SK-N-SH (cell line): ENCODE measurements around the gene MRPL41. TPM values are rescaled to one million over a fixed set of nuclear protein-coding genes. Genes with fewer than 3 reads are reported as not detected.

Experiments used
- CTCF ChIA-PET: fragments of 300-600, 350-600 bp; formaldehyde crosslinking; extraction: SDS; loops from one replicate; lab custom pipeline; 2021; lab: Yijun Ruan, JAX
- POLR2A ChIA-PET: fragments of 350-600 bp; sonication (Branson Sonifier 250); formaldehyde crosslinking; extraction: SDS; loops from one replicate; lab custom pipeline; 2020; ENCODE audit warnings: antibody characterized with exemption, inconsistent platforms; lab: Yijun Ruan, JAX
- DNase-seq: peaks from one replicate; pipeline ENCODE4 v3.0.0; 2012
- H2AFZ ChIP-seq: fragments of 200-600 bp; sonication (generic); 2 replicates; pipeline ENCODE4 v1.8.1; 2016; ENCODE audit warnings: antibody characterized with exemption, mild to moderate bottlenecking, low read depth
- H3F3A ChIP-seq: fragments of 200-600 bp; sonication (generic); replicated peaks from 2 replicates; pipeline ENCODE3; 2016; ENCODE audit warnings: antibody characterized with exemption, mild to moderate bottlenecking; ENCODE audit not compliant: insufficient read depth
- H3K27ac ChIP-seq, 2 experiments: fragments of 200-500 bp in 1 of 2; fragments of 200-600 bp in 1 of 2; sonication (Bioruptor generic) in 1 of 2; sonication (generic), shearing (Covaris generic) in 1 of 2; 2 replicates each; pipeline versions ENCODE4 v1.5.1 to v1.6.1; 2014 to 2016; ENCODE audit warnings: low read depth in 2 of 2, inconsistent platforms in 1 of 2, low read length in 1 of 2, mild to moderate bottlenecking in 1 of 2, mixed read lengths in 1 of 2
- H3K27me3 ChIP-seq: fragments of 200-600 bp; sonication (generic), shearing (Covaris generic); 2 replicates; pipeline ENCODE4 v1.6.1; 2016; ENCODE audit warnings: mixed run types; ENCODE audit not compliant: insufficient read depth
- H3K36me3 ChIP-seq, 2 experiments: fragments of 200-500 bp in 1 of 2; fragments of 200-600 bp in 1 of 2; sonication (Bioruptor generic) in 1 of 2; sonication (generic) in 1 of 2; replicated peaks in 1 of 2; 2 replicates each; pipeline versions ENCODE3 to v1.5.1; 2014 to 2016; ENCODE audit warnings: low read length in 1 of 2, mild to moderate bottlenecking in 1 of 2; ENCODE audit not compliant: insufficient read depth in 2 of 2, control insufficient read depth in 1 of 2
- H3K4me1 ChIP-seq, 2 experiments: fragments of 200-500 bp in 1 of 2; fragments of 200-600 bp in 1 of 2; sonication (Bioruptor generic) in 1 of 2; sonication (generic), shearing (Covaris generic) in 1 of 2; 2 replicates each; pipeline versions ENCODE4 v1.5.1 to v1.6.1; 2014 to 2016; ENCODE audit warnings: low read depth in 1 of 2, low read length in 1 of 2, mixed run types in 1 of 2; ENCODE audit not compliant: insufficient read depth in 2 of 2, control insufficient read depth in 1 of 2
- H3K4me2 ChIP-seq: fragments of 200-600 bp; sonication (generic), shearing (Covaris generic); 2 replicates; pipeline ENCODE4 v1.6.1; 2017; ENCODE audit warnings: mixed run types
- H3K4me3 ChIP-seq, 2 experiments: fragments of 200-500 bp in 1 of 2; fragments of 200-600 bp in 1 of 2; sonication (Bioruptor generic) in 1 of 2; sonication (generic), shearing (Covaris generic) in 1 of 2; 2 replicates each; pipeline versions ENCODE4 v1.5.1 to v1.8.1; 2014 to 2016; ENCODE audit warnings: low read depth in 2 of 2, inconsistent platforms in 1 of 2, low read length in 1 of 2, mild to moderate bottlenecking in 1 of 2, mixed read lengths in 1 of 2, moderate library complexity in 1 of 2
- H3K79me2 ChIP-seq: fragments of 200-600 bp; sonication (generic); 2 replicates; pipeline ENCODE4 v1.8.1; 2017; ENCODE audit warnings: mild to moderate bottlenecking; ENCODE audit not compliant: insufficient read depth
- H3K9ac ChIP-seq: fragments of 200-600 bp; sonication (generic); 2 replicates; pipeline ENCODE4 v1.6.1; 2017; ENCODE audit warnings: mixed run types
- H3K9me2 ChIP-seq: fragments of 200-600 bp; sonication (generic); 2 replicates; pipeline ENCODE4 v1.6.1; 2017; ENCODE audit warnings: mixed run types
- H3K9me3 ChIP-seq: fragments of 200-600 bp; sonication (generic); 2 replicates; pipeline ENCODE4 v1.6.1; 2017; ENCODE audit warnings: mixed run types, mild to moderate bottlenecking, moderate library complexity
- H4K20me1 ChIP-seq: fragments of 200-600 bp; sonication (generic); 2 replicates; pipeline ENCODE4 v1.6.1; 2017; ENCODE audit warnings: mild to moderate bottlenecking, mixed run types; ENCODE audit not compliant: insufficient read depth
- ELF1 ChIP-seq: IDR thresholded peaks from 2 replicates; pipeline ENCODE4 v1.4.0; 2012
- EZH2phosphoT487 ChIP-seq: fragments of 200-600 bp; sonication (generic); IDR thresholded peaks from 2 replicates; pipeline ENCODE4 v1.6.1; 2017; ENCODE audit warnings: low read depth, mixed run types, mild to moderate bottlenecking, antibody characterized with exemption, moderate library complexity, borderline replicate concordance
- FOXJ3 ChIP-seq: sonication (generic); formaldehyde crosslinking; IDR thresholded peaks from 2 replicates; pipeline ENCODE4 v1.5.1; 2020; ENCODE audit warnings: mild to moderate bottlenecking, missing genetic modification reagents
- FOXM1 ChIP-seq: IDR thresholded peaks from 2 replicates; pipeline ENCODE4 v1.4.0; 2012; ENCODE audit warnings: low read depth, mild to moderate bottlenecking
- GABPA ChIP-seq: IDR thresholded peaks from 2 replicates; pipeline ENCODE4 v1.4.0; 2012; ENCODE audit warnings: low read depth, mild to moderate bottlenecking
- GATA2 ChIP-seq: sonication (generic); formaldehyde crosslinking; IDR thresholded peaks from 2 replicates; pipeline ENCODE4 v1.5.0; 2020; ENCODE audit warnings: mild to moderate bottlenecking, missing genetic modification reagents
- JUND ChIP-seq: IDR thresholded peaks from 2 replicates; pipeline ENCODE4 v1.4.0; 2012
- NRF1 ChIP-seq: IDR thresholded peaks from 2 replicates; pipeline ENCODE4 v1.6.1; 2012; ENCODE audit warnings: low read depth, mild to moderate bottlenecking, low read length
- PBX3 ChIP-seq: IDR thresholded peaks from 2 replicates; pipeline ENCODE4; 2012
- POLR2AphosphoS5 ChIP-seq: IDR thresholded peaks from 2 replicates; pipeline ENCODE4 v1.6.1; 2012; ENCODE audit warnings: low read depth, low read length
- RAD21 ChIP-seq: IDR thresholded peaks from 2 replicates; pipeline ENCODE4 v1.6.1; 2012; ENCODE audit warnings: mild to moderate bottlenecking, low read length
- RCOR1 ChIP-seq: fragments of 150-350 bp; IDR thresholded peaks from 2 replicates; pipeline ENCODE4 v1.6.1; 2017; ENCODE audit warnings: antibody characterized with exemption, low read length
- REST ChIP-seq: IDR thresholded peaks from 2 replicates; pipeline ENCODE4 v1.6.1; 2012; ENCODE audit warnings: mild to moderate bottlenecking, low read depth, low read length, moderate library complexity
- RFX5 ChIP-seq: IDR thresholded peaks from 2 replicates; pipeline ENCODE4 v1.6.1; 2012; ENCODE audit warnings: mild to moderate bottlenecking, improper control_type of control experiment, low read length
- RXRA ChIP-seq: IDR thresholded peaks from 2 replicates; pipeline ENCODE4 v1.4.0; 2012; ENCODE audit warnings: low read depth, mild to moderate bottlenecking, borderline replicate concordance
- SIN3A ChIP-seq: IDR thresholded peaks from 2 replicates; pipeline ENCODE4 v1.6.1; 2012; ENCODE audit warnings: low read depth, mild to moderate bottlenecking, low read length, moderate library complexity, borderline replicate concordance
- SMC3 ChIP-seq: IDR thresholded peaks from 2 replicates; pipeline ENCODE4 v1.6.1; 2012; ENCODE audit warnings: low read depth, low read length, improper control_type of control experiment
- TEAD4 ChIP-seq: IDR thresholded peaks from 2 replicates; pipeline ENCODE4 v1.4.0; 2012; ENCODE audit warnings: mild to moderate bottlenecking, borderline replicate concordance; ENCODE audit not compliant: insufficient read depth
- ZBTB33 ChIP-seq: IDR thresholded peaks from 2 replicates; pipeline ENCODE4 v1.4.0; 2012; ENCODE audit warnings: low read depth, borderline replicate concordance
- WGBS: methylation state at CpG from one replicate; pipeline ENCODE4 v1.1.6; 2017; ENCODE audit warnings: low lambda C conversion rate; 5-methylcytosine and 5-hydroxymethylcytosine counted together
- polyA plus RNA-seq, 3 experiments: library from polyadenylated mRNA; depleted of rRNA; stranded (reverse); fragments of >200 nt; gene quantifications; 2 replicates each; pipeline ENCODE4 v1.2.3, GENCODE V29; 2012

MRPL41 gene
- polyA plus RNA-seq, 1 of the 3 experiments (the other 2 are of a cell fraction) = 58.9 TPM

- TF ChIP-seq SMC3 (no peak), GATA2 (no peak)
- TF ChIP-seq, all 33 proteins: peak for 0
Measured at GRCh38 chr9:137538058-137538457, 13.6 kb upstream of the MRPL41 start (continued).

- ChIA-PET POLR2A (no interaction called here), CTCF (interaction anchor here (0.9 to 1.9 kb wide), 2 partner anchors 10 to 238 kb away, joined by 6 to 8 read pairs; partner anchors contain the start of gene NRARP)
- Histone ChIP-seq H3K4me3 (no peak overlapping the region), H3K9ac (no peak overlapping the region), H3F3A (no peaks in the 10 kb centered on the region), H4K20me1 (no peaks in the 10 kb centered on the region), H3K36me3 (no peaks in the 10 kb centered on the region), H2AFZ (no peak overlapping the region), H3K79me2 (no peaks in the 10 kb centered on the region), H3K4me1 (no peaks in the 10 kb centered on the region), H3K27ac (no peak overlapping the region), H3K9me3 (no peaks in the 10 kb centered on the region), H3K4me2 (no peak overlapping the region), H3K9me2 (no peaks in the 10 kb centered on the region), H3K27me3 (no peaks in the 10 kb centered on the region)
- 77% methylated on average over 10 of the region's 18 CpGs for WGBS
- peak; percentile 44 for DNase-seq
- no peak for TF ChIP-seq PBX3
- no peak for TF ChIP-seq SIN3A
- TF ChIP-seq FOXJ3 (CRISPR knock-in tag) = no peak
- no peak for TF ChIP-seq RXRA
- TF ChIP-seq TEAD4 = no peak
- no peak for TF ChIP-seq RCOR1
- TF ChIP-seq NRF1 = no peak
- TF ChIP-seq REST = no peak
- TF ChIP-seq RFX5 = no peak
- TF ChIP-seq ZBTB33 = no peak
- no peak for TF ChIP-seq POLR2AphosphoS5
- no peak for TF ChIP-seq JUND
- no peak for TF ChIP-seq RAD21
- no peak for TF ChIP-seq ELF1
- TF ChIP-seq EZH2phosphoT487 = no peak
- no peak for TF ChIP-seq FOXM1
- no peak for TF ChIP-seq GABPA
Measured at GRCh38 chr9:137540536-137540935, 11.1 kb upstream of the MRPL41 start.
